OCI-LY1 (cell line): ENCODE results near the gene DRC3.
"Not testable (repeated sequence)": the region's sequence is repeated elsewhere in the genome, so short reads cannot be mapped to it uniquely, and the experiment has no call there.

Experiments
- H2AFZ ChIP-seq: fragments of 200-600 bp; sonication (generic), shearing (Covaris generic); 2 replicates; pipeline ENCODE4 v1.6.0; 2014; ENCODE audit warnings: antibody characterized with exemption, mild to moderate bottlenecking, low read length
- H3F3A ChIP-seq: fragments of 200-600 bp; sonication (generic), shearing (Covaris generic); 2 replicates; pipeline ENCODE4 v1.6.0; 2014; ENCODE audit warnings: mild to moderate bottlenecking, antibody characterized with exemption, low read length, moderate library complexity; ENCODE audit not compliant: insufficient read depth
- H3K27ac ChIP-seq: fragments of 200-600 bp; sonication (generic); 2 replicates; pipeline ENCODE4 v1.5.1; 2014; ENCODE audit warnings: low read length, mixed run types, mild to moderate bottlenecking, low read depth; ENCODE audit not compliant: poor library complexity, severe bottlenecking
- H3K27me3 ChIP-seq: fragments of 200-600 bp; sonication (generic); 2 replicates; pipeline ENCODE4 v1.6.0; 2014; ENCODE audit warnings: antibody characterized with exemption, mild to moderate bottlenecking, low read length, moderate library complexity; ENCODE audit not compliant: insufficient read depth
- H3K36me3 ChIP-seq: fragments of 200-600 bp; sonication (generic); 2 replicates; pipeline ENCODE4 v1.6.1; 2014; ENCODE audit warnings: mild to moderate bottlenecking, antibody characterized with exemption, low read length, moderate library complexity, mixed read lengths; ENCODE audit not compliant: insufficient read depth
- H3K4me1 ChIP-seq: fragments of 200-600 bp; sonication (generic); 2 replicates; pipeline ENCODE4 v1.5.1; 2014; ENCODE audit warnings: mild to moderate bottlenecking, low read length, moderate library complexity; ENCODE audit not compliant: insufficient read depth, severe bottlenecking
- H3K4me2 ChIP-seq: fragments of 200-600 bp; sonication (generic), shearing (Covaris generic); 2 replicates; pipeline ENCODE4 v1.6.1; 2014; ENCODE audit warnings: low read length
- H3K4me3 ChIP-seq: fragments of 200-600 bp; sonication (generic); 2 replicates; pipeline ENCODE4 v1.5.1; 2014; ENCODE audit warnings: low read length, low read depth, mild to moderate bottlenecking, mixed read lengths; ENCODE audit not compliant: poor library complexity, severe bottlenecking
- H3K79me2 ChIP-seq: fragments of 200-600 bp; shearing (Covaris generic); 2 replicates; pipeline ENCODE4 v1.6.1; 2016; ENCODE audit warnings: mixed run types, low read length, mixed read lengths; ENCODE audit not compliant: insufficient read depth
- H3K9ac ChIP-seq: fragments of 200-600 bp; sonication (generic), shearing (Covaris generic); 2 replicates; pipeline ENCODE4 v1.6.1; 2014; ENCODE audit warnings: mild to moderate bottlenecking, low read length, mixed read lengths
- H3K9me2 ChIP-seq: fragments of 200-600 bp; sonication (generic), shearing (Covaris generic); 2 replicates; pipeline ENCODE4 v1.6.1; 2014; ENCODE audit warnings: low read depth, mild to moderate bottlenecking, low read length, mixed read lengths
- H3K9me3 ChIP-seq: fragments of 200-600 bp; shearing (Covaris generic); 2 replicates; pipeline ENCODE4 v1.6.1; 2014; ENCODE audit warnings: low read length, mixed read lengths
- H4K20me1 ChIP-seq: fragments of 200-600 bp; sonication (generic), shearing (Covaris generic); 2 replicates; pipeline ENCODE4 v1.6.0; 2016; ENCODE audit warnings: mild to moderate bottlenecking, low read length; ENCODE audit not compliant: insufficient read depth
- CTCF ChIP-seq: fragments of 200-600 bp; sonication (generic), shearing (Covaris generic); IDR thresholded peaks from 2 replicates; pipeline ENCODE4 v1.5.1; 2017; ENCODE audit warnings: mild to moderate bottlenecking, antibody characterized with exemption, low read length, moderate library complexity, mixed read lengths
- EZH2 ChIP-seq: fragments of 200-600 bp; sonication (generic), shearing (Covaris generic); IDR thresholded peaks from 2 replicates; pipeline ENCODE4 v1.8.0; 2017; ENCODE audit warnings: borderline replicate concordance, mixed run types, mild to moderate bottlenecking, antibody characterized with exemption, low read length, moderate library complexity, mixed read lengths

Gene DRC3

GRCh38 chr17:17938388-17939107, 34.1 kb upstream of the DRC3 start:
- Histone ChIP-seq H3K9me3 (no peaks in the 10 kb centered on the region), H3K9me2 (no peaks in the 10 kb centered on the region), H3K79me2 (no peaks in the 10 kb centered on the region), H3K4me1 (no peaks in the 10 kb centered on the region), H3K4me3 (no peak overlapping the region), H3K27me3 (no peaks in the 10 kb centered on the region), H3K27ac (no peak overlapping the region), H3K36me3 (no peaks in the 10 kb centered on the region), H4K20me1 (no peaks in the 10 kb centered on the region), H3K4me2 (no peak overlapping the region), H2AFZ (no peak overlapping the region), H3F3A (no peaks in the 10 kb centered on the region), H3K9ac (no peak overlapping the region)
- TF ChIP-seq CTCF (no peak), EZH2 (no peak)

- H3K9me3 ChIP-seq, H3K4me1 ChIP-seq, H3K9ac ChIP-seq, H3K27ac ChIP-seq, H3F3A ChIP-seq, H3K4me3 ChIP-seq, H3K27me3 ChIP-seq, H4K20me1 ChIP-seq, H3K9me2 ChIP-seq, H3K79me2 ChIP-seq, H3K36me3 ChIP-seq, H2AFZ ChIP-seq, H3K4me2 ChIP-seq: not testable (repeated sequence)
Measured at GRCh38 chr17:17939941-17940340, 32.7 kb upstream of the DRC3 start.

GRCh38 chr17:17940441-17940911, 32.2 kb upstream of the DRC3 start:
- Histone ChIP-seq H3K79me2 (no peaks in the 10 kb centered on the region), H3K4me1 (no peaks in the 10 kb centered on the region), H3K27ac (no peak overlapping the region), H3K36me3 (no peaks in the 10 kb centered on the region), H3K9me3 (no peaks in the 10 kb centered on the region), H3K4me2 (no peak overlapping the region), H3K9me2 (no peaks in the 10 kb centered on the region), H3K4me3 (no peak overlapping the region), H4K20me1 (no peaks in the 10 kb centered on the region), H3K27me3 (no peaks in the 10 kb centered on the region), H2AFZ (no peak overlapping the region), H3F3A (no peaks in the 10 kb centered on the region), H3K9ac (no peak overlapping the region)
- no peak for TF ChIP-seq EZH2
- no peak for TF ChIP-seq CTCF

GRCh38 chr17:17941015-17941414, 31.6 kb upstream of the DRC3 start:
- Histone ChIP-seq H2AFZ (no peak overlapping the region), H3K9ac (no peak overlapping the region), H3K4me2 (no peak overlapping the region), H3K79me2 (no peaks in the 10 kb centered on the region), H3K9me3 (no peaks in the 10 kb centered on the region), H3K27me3 (no peaks in the 10 kb centered on the region), H4K20me1 (no peaks in the 10 kb centered on the region), H3K36me3 (no peaks in the 10 kb centered on the region), H3F3A (no peaks in the 10 kb centered on the region), H3K4me1 (no peaks in the 10 kb centered on the region), H3K4me3 (no peak overlapping the region), H3K9me2 (no peaks in the 10 kb centered on the region), H3K27ac (no peak overlapping the region)
- no peak for TF ChIP-seq CTCF
- no peak for TF ChIP-seq EZH2
